ENCODE measurements around the gene NFKBIA. TPM values are rescaled to one million over a fixed set of nuclear protein-coding genes. Genes with fewer than 3 reads are reported as not detected.

Gene NFKBIA
- total RNA-seq, 1 donor from 2014 or later, result 41.0 TPM

GRCh38 chr14:35429951-35430350, 25.4 kb upstream of the NFKBIA start:
- no peaks in the 10 kb centered on the region for H3K4me1 Mint-ChIP-seq (ENCODE audit: low read depth)
- no peak for DNase-seq (ENCODE audit: low spot score)
- no peaks in the 10 kb centered on the region for H3K27me3 Mint-ChIP-seq (ENCODE audit: low read depth)
- TF ChIP-seq CTCF (IDR thresholded peaks at IDR 0.05), result no peak
- H3K36me3 Mint-ChIP-seq (ENCODE audit: low read depth), result no peaks in the 10 kb centered on the region
- H3K4me3 Mint-ChIP-seq (ENCODE audit: unreplicated experiment), result no peak overlapping the region
- no peaks in the 10 kb centered on the region for H3K9me3 Mint-ChIP-seq (ENCODE audit: low read depth)
- no peak overlapping the region for H3K27ac Mint-ChIP-seq (ENCODE audit: unreplicated experiment)

GRCh38 chr14:35425850-35426249, 21.3 kb upstream of the NFKBIA start:
- Mint-ChIP-seq H3K36me3 (ENCODE audit: low read depth) (no peaks in the 10 kb centered on the region), H3K27me3 (ENCODE audit: low read depth) (no peaks in the 10 kb centered on the region), H3K9me3 (ENCODE audit: low read depth) (peaks cover 7% of the 10 kb centered on the region), H3K4me1 (ENCODE audit: low read depth) (peaks cover 7% of the 10 kb centered on the region), H3K27ac (ENCODE audit: unreplicated experiment) (no peak overlapping the region), H3K4me3 (ENCODE audit: unreplicated experiment) (no peak overlapping the region)
- no peak for TF ChIP-seq CTCF (IDR thresholded peaks at IDR 0.05)
- DNase-seq (ENCODE audit: low spot score), result no peak

- H3K4me3 Mint-ChIP-seq (ENCODE audit: unreplicated experiment), result no peak overlapping the region
- H3K9me3 Mint-ChIP-seq (ENCODE audit: low read depth), result peaks cover 7% of the 10 kb centered on the region
- no peak overlapping the region for H3K27ac Mint-ChIP-seq (ENCODE audit: unreplicated experiment)
- no peaks in the 10 kb centered on the region for H3K36me3 Mint-ChIP-seq (ENCODE audit: low read depth)
- no peak for TF ChIP-seq CTCF (IDR thresholded peaks at IDR 0.05)
- no peaks in the 10 kb centered on the region for H3K27me3 Mint-ChIP-seq (ENCODE audit: low read depth)
- no peak for DNase-seq (ENCODE audit: low spot score)
- peaks cover 24% of the 10 kb centered on the region for H3K4me1 Mint-ChIP-seq (ENCODE audit: low read depth)
These were observed 19.1 kb upstream of the NFKBIA start for GRCh38 chr14:35423621-35424020.

- Mint-ChIP-seq H3K36me3 (ENCODE audit: low read depth) (no peaks in the 10 kb centered on the region), H3K27ac (ENCODE audit: unreplicated experiment) (peak overlapping the region; percentile 71), H3K9me3 (ENCODE audit: low read depth) (peaks cover 7% of the 10 kb centered on the region), H3K27me3 (ENCODE audit: low read depth) (no peaks in the 10 kb centered on the region), H3K4me3 (ENCODE audit: unreplicated experiment) (no peak overlapping the region), H3K4me1 (ENCODE audit: low read depth) (peaks cover 42% of the 10 kb centered on the region)
- DNase-seq (ENCODE audit: low spot score), result no peak
- TF ChIP-seq CTCF (IDR thresholded peaks at IDR 0.05), result no peak
These were observed 15.7 kb upstream of the NFKBIA start for GRCh38 chr14:35420036-35420811.

- TF ChIP-seq CTCF (IDR thresholded peaks at IDR 0.05), result no peak
- peaks cover 50% of the 10 kb centered on the region for H3K4me1 Mint-ChIP-seq (ENCODE audit: low read depth)
- H3K27ac Mint-ChIP-seq (ENCODE audit: unreplicated experiment), result peak overlapping the region; percentile 54
- H3K36me3 Mint-ChIP-seq (ENCODE audit: low read depth), result no peaks in the 10 kb centered on the region
- no peaks in the 10 kb centered on the region for H3K27me3 Mint-ChIP-seq (ENCODE audit: low read depth)
- H3K4me3 Mint-ChIP-seq (ENCODE audit: unreplicated experiment), result no peak overlapping the region
- H3K9me3 Mint-ChIP-seq (ENCODE audit: low read depth), result peaks cover 5% of the 10 kb centered on the region
- DNase-seq (ENCODE audit: low spot score), result no peak
These were observed 14.9 kb upstream of the NFKBIA start for GRCh38 chr14:35419429-35419841.
